ENCODE results near the gene EFR3B.
"Not testable (repeated sequence)": the region's sequence is repeated elsewhere in the genome, so short reads cannot be mapped to it uniquely, and the experiment has no call there.

DNA sequence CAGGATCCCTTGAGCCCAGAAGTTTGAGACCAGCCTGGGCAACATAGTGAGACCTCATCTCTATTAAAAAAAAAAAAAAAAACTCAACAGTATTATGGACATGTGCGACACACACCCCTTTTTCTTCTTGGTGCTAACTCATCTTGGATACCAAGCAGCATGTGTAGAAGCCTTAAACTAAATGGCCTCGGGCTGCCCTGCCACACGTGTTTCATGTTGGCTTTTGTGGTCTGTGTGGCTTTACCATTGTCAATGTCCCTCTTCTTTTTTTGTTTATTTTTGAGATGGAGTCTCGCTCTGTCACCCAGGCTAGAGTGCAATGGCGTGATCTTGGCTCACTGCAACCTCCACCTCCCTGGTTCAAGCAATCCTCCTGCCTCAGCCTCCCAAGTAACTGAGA is 109.1 kb downstream of the EFR3B start:
- TF ChIP-seq, protein P1, sequence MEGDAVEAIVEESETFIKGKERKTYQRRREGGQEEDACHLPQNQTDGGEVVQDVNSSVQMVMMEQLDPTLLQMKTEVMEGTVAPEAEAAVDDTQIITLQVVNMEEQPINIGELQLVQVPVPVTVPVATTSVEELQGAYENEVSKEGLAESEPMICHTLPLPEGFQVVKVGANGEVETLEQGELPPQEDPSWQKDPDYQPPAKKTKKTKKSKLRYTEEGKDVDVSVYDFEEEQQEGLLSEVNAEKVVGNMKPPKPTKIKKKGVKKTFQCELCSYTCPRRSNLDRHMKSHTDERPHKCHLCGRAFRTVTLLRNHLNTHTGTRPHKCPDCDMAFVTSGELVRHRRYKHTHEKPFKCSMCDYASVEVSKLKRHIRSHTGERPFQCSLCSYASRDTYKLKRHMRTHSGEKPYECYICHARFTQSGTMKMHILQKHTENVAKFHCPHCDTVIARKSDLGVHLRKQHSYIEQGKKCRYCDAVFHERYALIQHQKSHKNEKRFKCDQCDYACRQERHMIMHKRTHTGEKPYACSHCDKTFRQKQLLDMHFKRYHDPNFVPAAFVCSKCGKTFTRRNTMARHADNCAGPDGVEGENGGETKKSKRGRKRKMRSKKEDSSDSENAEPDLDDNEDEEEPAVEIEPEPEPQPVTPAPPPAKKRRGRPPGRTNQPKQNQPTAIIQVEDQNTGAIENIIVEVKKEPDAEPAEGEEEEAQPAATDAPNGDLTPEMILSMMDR (IDR thresholded peaks at IDR 0.05), result not testable (repeated sequence)
- TF ChIP-seq POLR2A (IDR thresholded peaks at IDR 0.05), result not testable (repeated sequence)
